Loucy (cell line): ENCODE measurements around the gene PRM3.

Source experiments
- H2AFZ ChIP-seq: fragments of 200-600 bp; sonication (generic); 2 replicates; pipeline ENCODE4 v1.6.0; 2016; ENCODE audit warnings: antibody characterized with exemption, mild to moderate bottlenecking, low read length, moderate library complexity
- H3F3A ChIP-seq: fragments of 200-600 bp; 2 replicates; pipeline ENCODE4 v1.6.0; 2016; ENCODE audit warnings: antibody characterized with exemption, low read depth, mild to moderate bottlenecking
- H3K27me3 ChIP-seq: fragments of 200-600 bp; sonication (generic); 2 replicates; pipeline ENCODE4 v1.6.1; 2014; ENCODE audit warnings: low read length, mild to moderate bottlenecking; ENCODE audit not compliant: insufficient read depth, poor library complexity, severe bottlenecking
- H3K36me3 ChIP-seq: fragments of 200-600 bp; sonication (generic); 2 replicates; pipeline ENCODE4 v1.6.1; 2016; ENCODE audit warnings: low read length; ENCODE audit not compliant: insufficient read depth
- H3K4me1 ChIP-seq: fragments of 200-600 bp; sonication (generic); 2 replicates; pipeline ENCODE4 v1.5.1; 2014; ENCODE audit warnings: low read length, mild to moderate bottlenecking; ENCODE audit not compliant: insufficient read depth, poor library complexity, severe bottlenecking
- H3K4me2 ChIP-seq: fragments of 200-600 bp; sonication (generic); 2 replicates; pipeline ENCODE4 v1.6.0; 2014; ENCODE audit warnings: antibody characterized with exemption, low read length, low read depth, mild to moderate bottlenecking; ENCODE audit not compliant: poor library complexity, severe bottlenecking
- H3K4me3 ChIP-seq: fragments of 200-600 bp; sonication (generic); 2 replicates; pipeline ENCODE4 v1.5.1; 2014; ENCODE audit warnings: low read length, mild to moderate bottlenecking, mixed read lengths; ENCODE audit not compliant: poor library complexity, severe bottlenecking
- H3K79me2 ChIP-seq: fragments of 200-600 bp; sonication (generic); 2 replicates; pipeline ENCODE4 v1.6.1; 2014; ENCODE audit warnings: low read length; ENCODE audit not compliant: insufficient read depth
- H3K9ac ChIP-seq: fragments of 200-600 bp; sonication (generic); 2 replicates; pipeline ENCODE4 v1.6.0; 2014; ENCODE audit warnings: mild to moderate bottlenecking, low read depth, low read length, moderate library complexity; ENCODE audit not compliant: poor library complexity, severe bottlenecking
- H3K9me2 ChIP-seq: fragments of 200-600 bp; sonication (generic); replicated peaks from 2 replicates; pipeline ENCODE4 v1.6.1; 2016; ENCODE audit warnings: low read depth, low read length, mixed read lengths
- H3K9me3 ChIP-seq: fragments of 200-600 bp; sonication (generic); 2 replicates; pipeline ENCODE4 v1.6.1; 2014; ENCODE audit warnings: mild to moderate bottlenecking, antibody characterized with exemption, low read length, low read depth; ENCODE audit not compliant: insufficient read depth
- H4K20me1 ChIP-seq: fragments of 200-600 bp; sonication (generic); 2 replicates; pipeline ENCODE4 v1.6.0; 2014; ENCODE audit warnings: antibody characterized with exemption, low read length, mild to moderate bottlenecking; ENCODE audit not compliant: insufficient read depth, poor library complexity, severe bottlenecking
- CTCF ChIP-seq: fragments of 200-600 bp; sonication (generic); conservative IDR thresholded peaks from 2 replicates; pipeline ENCODE4 v1.5.1; 2014; ENCODE audit warnings: mild to moderate bottlenecking, antibody characterized with exemption, low read length
- EZH2phosphoT487 ChIP-seq: fragments of 200-600 bp; IDR thresholded peaks from 2 replicates; pipeline ENCODE4 v1.6.1; 2018; ENCODE audit warnings: antibody characterized with exemption, mild to moderate bottlenecking, moderate library complexity, borderline replicate concordance

The PRM3 gene

GRCh38 chr16:11229906-11230305 is 43.5 kb downstream of the PRM3 start:
- H3K9ac ChIP-seq, result no peak overlapping the region
- no peaks in the 10 kb centered on the region for H3K79me2 ChIP-seq
- no peaks in the 10 kb centered on the region for H3K36me3 ChIP-seq
- H3K9me2 ChIP-seq, result no peaks in the 10 kb centered on the region
- no peak overlapping the region for H2AFZ ChIP-seq
- H4K20me1 ChIP-seq, result no peaks in the 10 kb centered on the region
- no peaks in the 10 kb centered on the region for H3K9me3 ChIP-seq
- H3K4me1 ChIP-seq, result peaks cover 20% of the 10 kb centered on the region
- no peak overlapping the region for H3K4me3 ChIP-seq
- H3K27me3 ChIP-seq, result no peaks in the 10 kb centered on the region
- TF ChIP-seq EZH2phosphoT487, result no peak
- H3F3A ChIP-seq, result no peaks in the 10 kb centered on the region
- H3K4me2 ChIP-seq, result no peak overlapping the region

- Histone ChIP-seq H3K4me2 (no peak overlapping the region), H3F3A (no peaks in the 10 kb centered on the region), H4K20me1 (no peaks in the 10 kb centered on the region), H3K9me3 (no peaks in the 10 kb centered on the region), H3K4me3 (no peak overlapping the region), H3K9me2 (no peaks in the 10 kb centered on the region), H2AFZ (no peak overlapping the region), H3K9ac (no peak overlapping the region), H3K4me1 (peaks cover 20% of the 10 kb centered on the region), H3K36me3 (no peaks in the 10 kb centered on the region), H3K79me2 (no peaks in the 10 kb centered on the region), H3K27me3 (no peaks in the 10 kb centered on the region)
- TF ChIP-seq EZH2phosphoT487 (no peak), CTCF (no peak)
These were observed 44.0 kb downstream of the PRM3 start for GRCh38 chr16:11229432-11229831.

- no peaks in the 10 kb centered on the region for H3K27me3 ChIP-seq
- no peak overlapping the region for H3K4me2 ChIP-seq
- no peak overlapping the region for H2AFZ ChIP-seq
- no peaks in the 10 kb centered on the region for H3K79me2 ChIP-seq
- H3K9me2 ChIP-seq, result no peaks in the 10 kb centered on the region
- no peaks in the 10 kb centered on the region for H3K4me1 ChIP-seq
- no peaks in the 10 kb centered on the region for H3F3A ChIP-seq
- H3K4me3 ChIP-seq, result no peak overlapping the region
- no peak overlapping the region for H3K9ac ChIP-seq
- no peaks in the 10 kb centered on the region for H4K20me1 ChIP-seq
- TF ChIP-seq CTCF, result no peak
- no peak for TF ChIP-seq EZH2phosphoT487
- no peaks in the 10 kb centered on the region for H3K36me3 ChIP-seq
- H3K9me3 ChIP-seq, result no peaks in the 10 kb centered on the region
These were observed 47.5 kb downstream of the PRM3 start for GRCh38 chr16:11225677-11226549.
